ENCODE measurements around the gene S100A6.
A peak's percentile ranks its signal among the peaks of the same experiment; 100 is the strongest.

- peak; percentile 35 for TF ChIP-seq CTCF (IDR thresholded peaks at IDR 0.05; ENCODE audit: poor library complexity, severe bottlenecking)
- no peak for TF ChIP-seq TAF1 (IDR thresholded peaks at IDR 0.05; ENCODE audit: low read depth)
- TF ChIP-seq, protein P1, sequence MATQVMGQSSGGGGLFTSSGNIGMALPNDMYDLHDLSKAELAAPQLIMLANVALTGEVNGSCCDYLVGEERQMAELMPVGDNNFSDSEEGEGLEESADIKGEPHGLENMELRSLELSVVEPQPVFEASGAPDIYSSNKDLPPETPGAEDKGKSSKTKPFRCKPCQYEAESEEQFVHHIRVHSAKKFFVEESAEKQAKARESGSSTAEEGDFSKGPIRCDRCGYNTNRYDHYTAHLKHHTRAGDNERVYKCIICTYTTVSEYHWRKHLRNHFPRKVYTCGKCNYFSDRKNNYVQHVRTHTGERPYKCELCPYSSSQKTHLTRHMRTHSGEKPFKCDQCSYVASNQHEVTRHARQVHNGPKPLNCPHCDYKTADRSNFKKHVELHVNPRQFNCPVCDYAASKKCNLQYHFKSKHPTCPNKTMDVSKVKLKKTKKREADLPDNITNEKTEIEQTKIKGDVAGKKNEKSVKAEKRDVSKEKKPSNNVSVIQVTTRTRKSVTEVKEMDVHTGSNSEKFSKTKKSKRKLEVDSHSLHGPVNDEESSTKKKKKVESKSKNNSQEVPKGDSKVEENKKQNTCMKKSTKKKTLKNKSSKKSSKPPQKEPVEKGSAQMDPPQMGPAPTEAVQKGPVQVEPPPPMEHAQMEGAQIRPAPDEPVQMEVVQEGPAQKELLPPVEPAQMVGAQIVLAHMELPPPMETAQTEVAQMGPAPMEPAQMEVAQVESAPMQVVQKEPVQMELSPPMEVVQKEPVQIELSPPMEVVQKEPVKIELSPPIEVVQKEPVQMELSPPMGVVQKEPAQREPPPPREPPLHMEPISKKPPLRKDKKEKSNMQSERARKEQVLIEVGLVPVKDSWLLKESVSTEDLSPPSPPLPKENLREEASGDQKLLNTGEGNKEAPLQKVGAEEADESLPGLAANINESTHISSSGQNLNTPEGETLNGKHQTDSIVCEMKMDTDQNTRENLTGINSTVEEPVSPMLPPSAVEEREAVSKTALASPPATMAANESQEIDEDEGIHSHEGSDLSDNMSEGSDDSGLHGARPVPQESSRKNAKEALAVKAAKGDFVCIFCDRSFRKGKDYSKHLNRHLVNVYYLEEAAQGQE (IDR thresholded peaks at IDR 0.05; ENCODE audit: borderline replicate concordance) = no peak
- no peak for TF ChIP-seq POLR2AphosphoS5 (IDR thresholded peaks at IDR 0.05)
- TF ChIP-seq RAD21 (conservative IDR thresholded peaks at IDR 0.05) = no peak
- TF ChIP-seq EP300 (conservative IDR thresholded peaks at IDR 0.05; ENCODE audit: poor library complexity, severe bottlenecking) = no peak
- TF ChIP-seq EZH2 (IDR thresholded peaks at IDR 0.05; ENCODE audit: borderline replicate concordance, insufficient read depth, low read length, poor library complexity, severe bottlenecking) = no peak
- no peak for TF ChIP-seq SMC3 (conservative IDR thresholded peaks at IDR 0.05; ENCODE audit: poor library complexity)
Measured at GRCh38 chr1:153509729-153510354, 25.9 kb downstream of the S100A6 start.

All from neural cell (in vitro differentiated cells).